Lower leg skin (tissue), 3 donors: ENCODE measurements around the gene CCSER1.

Source experiments
- POLR2A ChIP-seq, 2 donors: fragments of 450-650 bp; IDR thresholded peaks; one replicate each; pipeline ENCODE4 v1.6.1; 2016 to 2017; ENCODE audit warnings: antibody characterized with exemption in 2 of 2, mild to moderate bottlenecking in 1 of 2, moderate library complexity in 1 of 2
- TF ChIP-seq, protein P1 (sequence below), 3 donors: fragments of 450-650 bp; IDR thresholded peaks; one replicate each; pipeline ENCODE4 v1.5.1; 2016; ENCODE audit warnings: antibody characterized with exemption in 3 of 3, mild to moderate bottlenecking in 3 of 3, moderate library complexity in 2 of 3

DNA sequence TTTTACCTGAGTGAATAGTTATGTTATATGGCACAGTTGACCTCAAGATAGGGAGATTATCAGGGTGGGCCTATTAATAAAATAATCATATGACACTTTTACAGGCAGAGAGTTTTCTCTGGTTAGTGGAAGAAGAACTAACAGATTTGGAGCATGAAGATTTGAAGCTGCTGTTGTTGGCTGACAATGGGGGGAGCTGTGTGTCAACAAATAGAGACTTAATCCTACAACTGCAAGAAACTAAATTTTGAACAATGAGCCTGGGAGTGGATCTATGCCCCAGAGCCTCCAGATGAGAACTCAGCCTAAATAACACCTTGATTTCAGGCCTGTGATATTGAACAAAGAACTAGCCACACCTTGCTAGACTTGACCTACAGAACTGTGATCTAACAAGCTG, 7.2 kb upstream of the CCSER1 start:
- TF ChIP-seq, protein P1, sequence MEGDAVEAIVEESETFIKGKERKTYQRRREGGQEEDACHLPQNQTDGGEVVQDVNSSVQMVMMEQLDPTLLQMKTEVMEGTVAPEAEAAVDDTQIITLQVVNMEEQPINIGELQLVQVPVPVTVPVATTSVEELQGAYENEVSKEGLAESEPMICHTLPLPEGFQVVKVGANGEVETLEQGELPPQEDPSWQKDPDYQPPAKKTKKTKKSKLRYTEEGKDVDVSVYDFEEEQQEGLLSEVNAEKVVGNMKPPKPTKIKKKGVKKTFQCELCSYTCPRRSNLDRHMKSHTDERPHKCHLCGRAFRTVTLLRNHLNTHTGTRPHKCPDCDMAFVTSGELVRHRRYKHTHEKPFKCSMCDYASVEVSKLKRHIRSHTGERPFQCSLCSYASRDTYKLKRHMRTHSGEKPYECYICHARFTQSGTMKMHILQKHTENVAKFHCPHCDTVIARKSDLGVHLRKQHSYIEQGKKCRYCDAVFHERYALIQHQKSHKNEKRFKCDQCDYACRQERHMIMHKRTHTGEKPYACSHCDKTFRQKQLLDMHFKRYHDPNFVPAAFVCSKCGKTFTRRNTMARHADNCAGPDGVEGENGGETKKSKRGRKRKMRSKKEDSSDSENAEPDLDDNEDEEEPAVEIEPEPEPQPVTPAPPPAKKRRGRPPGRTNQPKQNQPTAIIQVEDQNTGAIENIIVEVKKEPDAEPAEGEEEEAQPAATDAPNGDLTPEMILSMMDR (IDR thresholded peaks at IDR 0.05) = no peak
- no peak for TF ChIP-seq POLR2A (IDR thresholded peaks at IDR 0.05)
